ENCODE results near the gene GAA.

- TF ChIP-seq, protein P1, sequence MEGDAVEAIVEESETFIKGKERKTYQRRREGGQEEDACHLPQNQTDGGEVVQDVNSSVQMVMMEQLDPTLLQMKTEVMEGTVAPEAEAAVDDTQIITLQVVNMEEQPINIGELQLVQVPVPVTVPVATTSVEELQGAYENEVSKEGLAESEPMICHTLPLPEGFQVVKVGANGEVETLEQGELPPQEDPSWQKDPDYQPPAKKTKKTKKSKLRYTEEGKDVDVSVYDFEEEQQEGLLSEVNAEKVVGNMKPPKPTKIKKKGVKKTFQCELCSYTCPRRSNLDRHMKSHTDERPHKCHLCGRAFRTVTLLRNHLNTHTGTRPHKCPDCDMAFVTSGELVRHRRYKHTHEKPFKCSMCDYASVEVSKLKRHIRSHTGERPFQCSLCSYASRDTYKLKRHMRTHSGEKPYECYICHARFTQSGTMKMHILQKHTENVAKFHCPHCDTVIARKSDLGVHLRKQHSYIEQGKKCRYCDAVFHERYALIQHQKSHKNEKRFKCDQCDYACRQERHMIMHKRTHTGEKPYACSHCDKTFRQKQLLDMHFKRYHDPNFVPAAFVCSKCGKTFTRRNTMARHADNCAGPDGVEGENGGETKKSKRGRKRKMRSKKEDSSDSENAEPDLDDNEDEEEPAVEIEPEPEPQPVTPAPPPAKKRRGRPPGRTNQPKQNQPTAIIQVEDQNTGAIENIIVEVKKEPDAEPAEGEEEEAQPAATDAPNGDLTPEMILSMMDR (IDR thresholded peaks at IDR 0.05): no peak
- TF ChIP-seq POLR2A (IDR thresholded peaks at IDR 0.05): no peak
Observed at GRCh38 chr17:80158846-80159245, 57.5 kb downstream of the GAA start.
